ENCODE data around the gene SNX13.

Gene SNX13

GRCh38 chr7:17943006-17943405, 2.7 kb upstream of the SNX13 start:
- DNase-seq = no peak

GRCh38 chr7:17942231-17942630, 1.9 kb upstream of the SNX13 start:
- no peak for DNase-seq

- no peak for DNase-seq
Measured at GRCh38 chr7:17940951-17941431, 697 bp upstream of the SNX13 start.

- DNase-seq = peak; percentile 42 to 49
Measured at GRCh38 chr7:17939606-17940301, 540 bp downstream of the SNX13 start.

GRCh38 chr7:17939211-17939605, 1.1 kb downstream of the SNX13 start:
- DNase-seq = no peak

GRCh38 chr7:17937506-17938120, 2.7 kb downstream of the SNX13 start:
- DNase-seq = no peak

GRCh38 chr7:17936321-17936720, 4.0 kb downstream of the SNX13 start:
- DNase-seq = no peak

- DNase-seq = no peak
Measured at GRCh38 chr7:17934612-17935240, 5.6 kb downstream of the SNX13 start.

- DNase-seq = no peak
Measured at GRCh38 chr7:17934094-17934493, 6.2 kb downstream of the SNX13 start.

GRCh38 chr7:17932770-17933169, 7.5 kb downstream of the SNX13 start:
- no peak for DNase-seq

- no peak for DNase-seq
Measured at GRCh38 chr7:17931069-17931468, 9.2 kb downstream of the SNX13 start.

- DNase-seq = no peak
Measured at GRCh38 chr7:17930546-17930945, 9.7 kb downstream of the SNX13 start.

GRCh38 chr7:17929647-17930395, 10.5 kb downstream of the SNX13 start:
- DNase-seq = no peak

GRCh38 chr7:17928055-17928454, 12.2 kb downstream of the SNX13 start:
- DNase-seq = no peak

GRCh38 chr7:17921857-17922416, 18.4 kb downstream of the SNX13 start:
- DNase-seq = no peak

GRCh38 chr7:17917842-17918241, 22.5 kb downstream of the SNX13 start:
- DNase-seq = no peak

- no peak for DNase-seq
Measured at GRCh38 chr7:17916786-17917185, 23.5 kb downstream of the SNX13 start.

- DNase-seq = no peak
Measured at GRCh38 chr7:17915796-17916195, 24.5 kb downstream of the SNX13 start.

- no peak for DNase-seq
Measured at GRCh38 chr7:17915168-17915567, 25.1 kb downstream of the SNX13 start.

- DNase-seq = no peak
Measured at GRCh38 chr7:17913250-17913649, 27.0 kb downstream of the SNX13 start.

- no peak for DNase-seq
Measured at GRCh38 chr7:17912536-17913235, 27.6 kb downstream of the SNX13 start.

- no peak for DNase-seq
Measured at GRCh38 chr7:17912050-17912449, 28.2 kb downstream of the SNX13 start.

GRCh38 chr7:17910377-17910776, 29.9 kb downstream of the SNX13 start:
- DNase-seq = no peak
